ENCODE data around the gene C19orf81.
A peak's percentile ranks its signal among the peaks of the same experiment; 100 is the strongest.

The C19orf81 gene

DNA sequence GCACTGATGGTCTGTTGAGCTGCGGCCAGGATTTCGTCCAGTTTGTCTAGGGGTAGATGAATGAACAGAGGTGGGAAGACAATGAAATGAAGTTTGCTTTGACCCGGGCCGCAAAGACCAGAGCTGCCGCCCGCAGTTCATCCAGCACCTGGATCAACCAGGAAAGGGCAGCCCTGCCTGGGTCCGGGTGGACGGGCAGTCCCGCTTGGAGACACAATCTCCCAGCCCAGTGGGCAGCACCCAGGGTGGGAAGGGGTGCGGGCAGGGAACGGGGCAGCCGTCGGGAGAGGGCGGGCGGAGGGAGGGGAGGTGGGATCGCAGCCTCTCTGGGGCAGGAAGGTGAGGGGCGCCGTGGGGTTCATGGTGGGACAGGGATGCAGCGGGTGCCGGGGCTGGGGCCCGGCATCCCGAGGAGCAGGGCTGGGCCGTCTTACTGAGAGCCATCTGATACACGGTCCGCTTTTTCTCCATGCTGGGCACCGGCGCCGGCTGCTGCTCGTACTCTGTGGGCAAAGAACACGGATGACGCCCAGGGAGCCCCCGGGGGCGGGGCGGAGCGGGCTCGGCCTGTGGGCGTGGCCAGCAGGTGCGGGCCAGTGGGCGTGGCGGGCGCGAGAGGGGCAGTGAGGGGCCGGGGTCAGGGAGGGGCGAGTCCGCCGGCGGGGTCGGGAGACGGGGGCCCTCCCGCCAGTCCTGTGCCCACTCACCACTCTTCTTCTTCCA lies 37.2 kb downstream of the C19orf81 start:
- DNase-seq (ENCODE audit: low spot score), result no peak

DNA sequence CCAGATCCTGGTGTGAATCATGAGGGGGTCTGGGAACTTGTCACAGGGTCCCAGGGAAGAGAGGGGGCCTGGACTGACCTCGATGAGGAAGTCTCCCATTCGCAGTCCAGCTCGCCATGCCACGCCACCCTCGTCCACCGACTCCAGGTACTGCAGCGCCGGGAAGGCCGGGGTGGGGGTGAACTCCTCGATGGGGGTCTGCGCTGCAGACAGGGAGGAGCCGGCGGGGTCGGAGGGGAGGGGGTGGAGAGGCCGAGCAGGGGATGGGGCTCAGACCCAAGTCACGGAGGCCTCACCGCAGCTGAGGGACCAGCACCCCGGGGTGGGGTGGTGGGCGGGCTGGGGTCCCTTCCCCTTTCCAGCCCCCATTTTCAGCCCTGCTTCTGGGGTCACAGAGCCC lies 39.5 kb downstream of the C19orf81 start:
- DNase-seq (ENCODE audit: low spot score), result no peak

DNA sequence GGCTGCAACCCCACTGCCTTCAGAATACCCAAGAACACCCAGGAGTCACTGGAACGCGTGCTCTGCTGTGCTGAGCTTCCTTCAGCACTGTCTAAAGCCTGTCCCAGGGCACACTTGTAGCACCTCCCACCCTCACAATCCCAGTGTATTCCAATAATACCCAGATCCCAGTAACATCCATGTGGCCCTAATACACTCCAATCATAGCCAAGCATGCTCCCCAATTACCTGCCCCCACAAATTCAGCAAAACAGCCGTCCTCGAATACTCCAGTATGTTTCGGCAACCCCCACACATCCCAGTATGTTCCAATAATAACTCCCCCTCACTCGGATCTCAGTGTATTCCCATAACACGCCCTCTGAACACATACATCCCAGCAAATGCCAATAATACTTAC lies 41.2 kb downstream of the C19orf81 start:
- no peak for DNase-seq (ENCODE audit: low spot score)

DNA sequence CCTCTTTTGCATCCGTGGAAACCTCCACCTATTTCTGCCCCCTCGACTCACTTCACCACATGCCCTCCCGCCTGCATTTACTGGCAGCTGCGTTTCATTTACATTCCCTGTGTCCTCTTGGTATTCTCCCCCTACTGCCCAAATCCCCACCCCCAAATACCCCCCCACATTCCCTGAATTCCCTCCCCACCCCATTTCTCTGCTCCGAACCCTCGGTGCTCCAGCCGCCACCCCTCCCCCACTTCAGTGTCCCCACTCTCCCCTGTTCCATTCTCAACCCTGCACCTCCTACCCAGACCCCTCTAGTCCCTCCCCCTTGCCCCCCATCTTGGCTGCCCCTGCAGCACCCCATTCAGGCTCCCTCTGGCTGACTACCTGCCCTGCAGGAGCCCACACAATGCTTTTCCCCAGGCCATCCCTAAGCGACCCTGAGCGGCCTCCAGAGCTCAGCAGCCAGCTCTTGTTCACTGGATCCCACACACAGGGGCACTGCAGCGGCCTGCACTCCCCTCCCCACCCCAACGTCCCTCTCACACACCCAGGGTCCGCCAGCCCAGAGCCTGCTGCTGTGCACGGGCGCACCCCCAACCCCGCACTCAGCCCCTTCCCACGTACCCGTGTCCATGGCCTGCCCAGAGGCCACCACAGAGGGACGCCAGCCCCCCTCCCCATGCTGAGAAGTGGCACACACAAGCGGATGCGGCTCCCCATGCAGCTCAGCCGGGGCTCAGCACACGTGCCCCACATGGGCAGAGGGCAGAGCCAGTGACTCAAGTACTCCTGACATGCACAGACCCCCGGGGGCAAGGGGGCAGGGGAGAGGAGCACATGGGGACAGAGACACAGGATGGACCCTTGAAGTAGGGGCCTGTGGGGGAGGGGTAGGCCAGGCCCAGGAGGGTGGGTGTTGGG lies 44.1 kb downstream of the C19orf81 start:
- DNase-seq (ENCODE audit: low spot score), result no peak

DNA sequence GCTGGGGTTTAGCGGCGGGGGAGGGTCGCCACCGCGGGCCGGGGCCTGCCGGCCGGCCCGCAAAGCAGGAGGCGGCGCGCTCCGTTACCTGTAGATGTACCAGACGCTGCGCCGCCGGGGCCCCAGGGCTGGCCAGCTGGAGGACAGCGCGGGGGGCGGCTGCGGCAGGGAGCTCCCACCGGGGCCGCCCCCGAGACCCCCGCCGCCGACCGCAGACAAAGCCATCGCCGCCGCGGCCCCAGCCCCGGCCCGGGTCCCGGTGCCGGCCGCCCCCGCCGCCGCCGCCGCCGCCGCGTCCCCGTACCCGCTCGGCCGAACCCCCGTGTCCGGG lies 45.5 kb downstream of the C19orf81 start:
- no peak for DNase-seq (ENCODE audit: low spot score)

DNA sequence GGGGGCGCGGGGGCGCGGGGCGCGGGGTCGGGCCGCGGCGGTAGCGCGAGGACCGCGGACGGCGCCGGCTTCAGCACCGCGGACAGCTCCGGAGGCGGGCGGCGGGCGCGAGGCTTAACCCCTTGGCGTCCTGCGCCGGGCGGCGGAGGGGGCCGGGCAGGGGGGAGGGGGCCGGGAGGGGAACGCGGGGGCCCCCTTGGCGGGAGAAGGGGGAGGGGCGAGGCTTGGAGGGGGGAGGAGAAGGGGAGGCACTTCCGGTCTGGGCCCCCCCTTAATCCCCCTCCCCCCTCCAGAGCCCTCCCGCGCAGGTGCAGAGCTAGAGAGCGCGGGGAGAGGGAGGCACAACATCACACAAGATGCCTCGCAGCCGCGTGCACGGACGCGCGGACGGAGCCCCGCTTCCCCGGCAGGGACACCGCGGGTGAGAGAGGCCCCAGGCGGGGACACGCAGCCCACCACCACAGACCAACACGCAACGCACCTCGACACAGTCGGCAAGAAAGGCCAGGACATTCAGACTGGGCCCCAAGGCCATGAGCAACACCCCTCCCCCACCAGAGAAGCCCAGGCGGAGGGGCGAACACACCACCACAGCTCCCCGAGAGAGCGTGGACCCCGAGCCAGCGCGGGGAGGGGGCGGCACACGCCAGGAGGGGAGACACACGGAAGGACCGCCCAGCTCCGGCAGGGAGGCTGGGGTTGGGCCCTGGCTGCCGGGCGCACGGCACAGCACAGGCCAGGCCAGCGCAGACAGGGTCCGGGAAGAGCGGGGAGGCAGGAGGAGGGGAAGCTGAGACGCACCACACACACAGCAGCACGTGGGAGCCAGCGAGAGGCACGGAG lies 46.2 kb downstream of the C19orf81 start:
- no peak for DNase-seq (ENCODE audit: low spot score)

DNA sequence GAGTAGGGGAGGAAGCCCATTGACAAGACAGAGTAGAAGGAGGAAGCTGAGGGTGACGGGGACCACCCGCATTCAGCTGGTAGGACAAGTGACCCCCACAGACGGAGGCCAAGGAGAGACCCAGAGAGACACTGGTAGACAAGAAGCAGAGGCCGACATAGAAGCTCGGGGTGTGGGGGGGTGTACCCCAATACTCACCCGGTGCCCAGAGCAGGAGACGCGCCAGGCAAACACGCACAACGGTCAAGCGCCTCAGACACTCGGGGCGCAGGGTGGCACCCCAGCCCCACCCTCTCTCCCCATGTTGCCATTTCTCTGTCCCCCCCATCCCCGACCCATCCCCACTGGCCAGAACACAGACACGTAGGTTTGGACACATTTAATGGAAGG lies 46.8 kb downstream of the C19orf81 start:
- no peak for DNase-seq (ENCODE audit: low spot score)

DNA sequence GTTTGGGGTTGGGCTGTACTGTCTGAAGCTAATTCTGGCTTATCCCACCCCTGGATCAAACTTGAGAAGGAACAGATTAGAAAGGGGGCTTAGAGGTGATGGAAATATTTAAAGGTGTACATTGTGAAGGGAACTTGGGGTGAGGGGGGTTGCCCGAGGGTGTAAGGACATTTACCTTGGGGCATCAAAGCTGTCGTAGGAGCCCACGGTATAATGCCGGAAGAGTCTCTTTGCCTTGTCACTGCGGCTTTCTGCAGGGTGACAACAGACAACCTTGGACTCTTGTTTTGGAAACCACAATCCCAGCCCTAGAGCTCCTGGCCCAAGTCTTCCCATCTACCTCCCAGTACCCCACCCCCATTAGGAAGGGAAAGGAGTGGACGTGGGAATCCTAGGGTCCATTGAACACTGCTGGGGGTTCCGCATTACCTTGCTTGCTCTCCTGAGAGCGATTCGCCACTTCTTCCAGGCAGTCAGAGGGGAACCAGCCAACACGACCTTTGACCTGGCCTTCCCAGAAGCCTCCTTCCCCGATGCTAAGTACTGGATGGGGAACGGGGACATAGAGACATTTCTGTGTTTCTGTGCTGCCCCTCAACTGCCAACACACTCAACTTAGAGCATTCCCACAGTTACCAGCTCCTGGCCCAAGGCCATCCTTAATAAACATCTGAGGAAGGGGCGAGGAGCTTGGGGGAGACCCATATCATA lies 48.3 kb downstream of the C19orf81 start:
- no peak for DNase-seq (ENCODE audit: low spot score)

DNA sequence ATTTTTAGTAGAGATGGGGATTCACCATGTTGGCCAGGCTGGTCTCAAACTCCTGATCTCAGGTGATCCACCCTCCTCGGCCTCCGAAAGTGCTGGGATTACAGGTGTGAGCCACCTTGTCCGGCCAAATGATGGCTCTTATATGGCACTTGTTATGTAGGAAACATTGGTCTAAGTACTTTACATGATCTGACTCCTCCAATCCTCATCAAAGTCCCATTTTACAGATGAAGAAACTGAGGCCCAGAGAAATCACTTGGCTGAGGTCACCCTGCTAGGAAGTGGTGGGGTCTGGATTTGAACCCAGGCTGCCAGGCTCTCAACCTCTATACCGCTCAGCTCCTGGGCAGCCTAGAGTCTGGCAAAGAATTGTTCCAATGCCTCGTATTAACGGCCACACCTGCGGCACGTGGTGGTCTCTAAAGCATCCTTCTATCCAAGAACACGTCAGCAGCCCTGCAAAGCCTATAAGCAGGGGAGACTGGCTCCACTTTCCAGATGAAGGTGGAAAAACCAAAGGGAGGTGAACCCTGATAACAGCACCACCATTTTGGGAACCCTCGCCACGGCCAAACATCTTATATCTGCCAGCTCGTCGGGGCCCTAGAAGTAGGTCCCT lies 52.2 kb downstream of the C19orf81 start:
- no peak for DNase-seq (ENCODE audit: low spot score)

DNA sequence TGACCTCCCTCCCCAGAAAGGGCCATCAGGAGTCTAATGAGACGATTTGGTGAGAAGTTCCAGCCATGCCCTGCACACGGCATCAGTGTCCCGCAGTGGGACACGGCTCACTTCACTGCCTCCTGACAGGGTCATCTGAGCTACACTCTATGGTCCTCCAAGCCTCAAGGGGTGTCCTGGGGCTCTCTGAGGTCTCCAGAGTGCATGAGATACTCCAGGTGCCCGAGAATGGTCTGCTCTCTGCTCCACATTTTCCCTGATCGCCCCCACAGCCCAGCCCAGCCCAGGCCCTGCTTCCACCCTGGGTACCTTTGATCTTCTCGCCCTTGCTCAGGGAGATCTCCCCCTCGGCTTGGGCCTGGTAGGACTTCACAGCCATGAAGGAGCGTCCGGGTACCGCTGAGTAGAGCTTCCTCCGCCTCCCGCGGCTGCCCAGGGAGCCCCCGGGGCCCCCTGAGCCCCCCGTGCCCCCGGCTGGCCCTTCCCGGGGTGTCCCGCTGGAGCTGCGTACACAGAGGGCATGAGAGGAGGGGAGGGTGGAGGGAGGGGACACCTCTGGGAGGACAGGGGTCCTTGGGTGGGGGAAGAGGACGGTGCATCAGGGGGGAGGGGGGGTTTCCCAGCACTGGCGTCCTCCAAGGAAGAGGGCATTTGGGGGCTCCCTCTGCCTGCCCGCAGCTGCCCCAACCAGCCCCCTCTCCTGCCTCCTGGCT lies 53.1 kb downstream of the C19orf81 start:
- DNase-seq (ENCODE audit: low spot score), result no peak

DNA sequence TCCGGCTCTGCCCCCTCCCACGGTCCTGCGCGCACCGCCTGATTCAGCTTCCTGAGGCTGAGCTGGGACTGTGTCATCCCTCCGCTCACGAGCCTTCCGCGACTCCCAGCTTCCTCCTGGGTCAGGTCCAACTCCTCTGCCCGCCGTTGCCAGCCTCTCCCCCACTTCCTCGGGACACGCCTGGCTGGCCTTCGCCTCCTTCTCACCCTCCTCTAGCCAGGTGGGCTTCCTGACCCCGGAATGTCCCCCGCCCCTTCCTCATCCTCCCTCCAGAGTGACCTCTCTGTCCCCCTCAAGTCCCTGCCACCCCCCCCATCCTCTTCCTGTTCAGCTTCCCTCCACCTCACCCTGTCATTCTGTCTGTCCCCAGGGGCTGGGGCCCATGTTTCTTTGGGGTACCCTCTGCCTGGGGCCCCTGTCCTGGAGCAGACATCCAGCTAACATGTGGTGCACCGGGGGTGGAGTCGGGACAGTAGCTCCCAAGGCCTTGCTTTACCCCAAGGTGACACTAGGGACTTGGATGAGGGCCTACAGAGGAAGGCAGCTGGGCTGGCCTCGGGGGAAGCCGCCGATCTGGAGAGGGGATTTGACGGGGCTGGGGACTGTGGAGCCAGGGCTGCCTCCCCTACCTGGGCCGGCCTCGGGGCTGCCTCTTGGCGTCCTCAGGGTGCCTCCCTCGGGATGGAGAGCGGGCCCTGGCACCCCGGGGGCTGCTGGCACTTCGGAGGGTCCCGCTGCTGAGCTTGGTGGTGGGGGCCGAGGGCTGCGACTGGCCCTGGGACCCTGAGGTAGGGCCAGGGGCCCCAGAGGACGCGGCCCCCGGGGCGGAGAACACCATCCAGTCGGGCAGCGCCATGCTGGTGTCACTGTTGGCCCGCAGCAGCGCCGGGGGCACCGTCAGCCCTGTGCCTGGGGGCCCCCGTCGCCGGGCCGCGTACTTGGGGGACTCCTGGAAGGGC lies 53.9 kb downstream of the C19orf81 start:
- DNase-seq (ENCODE audit: low spot score), result no peak

DNA sequence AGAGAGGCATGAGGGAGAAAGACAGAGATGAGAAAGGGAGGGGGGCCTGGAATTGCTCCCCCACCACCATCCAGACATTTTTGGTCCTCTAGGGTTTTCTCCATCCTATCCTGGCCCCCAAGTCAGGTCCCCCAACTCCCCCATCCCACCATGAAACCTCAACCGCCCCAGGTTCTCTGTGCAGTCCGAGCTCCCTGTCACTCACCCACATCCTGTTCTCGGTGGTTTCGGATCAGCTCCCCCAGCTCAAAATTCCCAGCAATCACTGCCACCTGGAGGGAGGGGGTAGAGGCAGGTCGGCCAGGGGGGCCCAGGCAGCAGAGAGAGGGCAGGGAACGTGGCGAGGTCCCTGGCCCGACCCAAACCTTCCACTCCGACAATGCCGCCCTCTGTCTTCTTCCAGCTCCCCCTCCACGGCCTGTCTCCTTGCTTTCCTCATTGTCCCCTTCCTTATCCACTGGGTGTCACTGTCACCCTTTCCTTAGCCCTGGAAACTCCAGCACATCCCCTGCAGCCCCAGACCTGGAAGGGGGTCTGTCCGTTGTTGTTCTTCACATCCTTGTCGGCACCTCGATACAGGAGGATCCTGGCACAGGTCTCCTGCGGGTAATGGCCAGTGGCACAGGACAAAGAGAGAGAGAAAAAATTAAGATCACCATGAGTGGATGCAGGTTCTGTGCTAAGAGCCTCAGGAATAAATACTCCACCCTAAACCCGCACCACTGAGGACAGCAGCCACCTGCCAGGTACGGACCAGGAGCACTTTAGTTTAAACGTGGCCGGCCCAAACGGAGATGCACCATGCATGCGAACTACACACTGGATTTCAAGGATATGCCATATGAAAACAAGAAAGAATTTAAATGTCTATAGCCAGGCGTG lies 54.9 kb downstream of the C19orf81 start:
- no peak for DNase-seq (ENCODE audit: low spot score)

DNA sequence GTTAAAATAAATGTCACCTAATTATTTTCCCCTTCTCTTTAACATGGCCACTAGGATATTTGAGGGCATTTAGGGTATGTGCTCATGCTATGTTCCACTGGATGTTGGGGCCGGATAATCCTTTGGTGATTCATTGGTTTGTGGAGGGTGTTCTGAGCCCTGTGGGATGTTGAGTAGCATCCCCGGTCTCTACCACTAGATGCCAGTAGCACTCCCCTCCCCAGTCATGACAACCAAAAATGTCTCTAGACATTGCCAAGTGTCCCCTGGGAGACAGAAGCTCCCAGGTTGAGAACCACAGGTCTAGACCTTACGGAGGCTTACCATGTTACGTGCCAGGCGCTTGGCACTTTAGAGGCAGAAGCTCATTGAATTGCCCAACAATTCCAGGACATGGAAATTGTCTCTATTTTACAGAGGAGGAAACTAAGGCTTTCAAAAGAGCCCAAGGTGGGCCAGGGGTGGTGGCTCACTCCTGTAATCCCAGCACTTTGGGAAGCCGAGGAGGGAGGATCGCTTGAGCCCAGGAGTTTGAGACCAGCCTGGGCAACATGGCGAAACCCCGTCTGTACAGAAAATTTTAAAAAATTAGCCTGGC lies 56.3 kb downstream of the C19orf81 start:
- DNase-seq (ENCODE audit: low spot score), result peak; percentile 11

DNA sequence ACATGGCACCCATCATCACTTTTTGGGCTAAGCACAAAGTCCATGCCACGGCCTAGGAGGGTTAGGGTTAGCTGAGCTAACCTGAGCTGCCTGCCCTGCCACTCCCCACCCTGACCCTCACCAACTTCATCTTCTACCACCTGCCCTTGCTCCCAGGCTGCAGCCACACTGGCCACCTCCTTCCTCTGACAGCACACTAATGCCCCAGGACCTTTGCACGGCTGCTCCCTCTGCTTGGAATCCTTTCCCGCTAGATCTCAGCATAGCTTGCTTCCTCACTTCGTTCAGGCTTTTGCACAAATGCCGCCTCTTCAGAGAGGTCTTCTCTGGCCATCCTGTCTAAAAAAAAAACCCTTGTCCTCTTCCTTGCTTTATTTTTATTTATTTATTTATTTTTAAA lies 57.1 kb downstream of the C19orf81 start:
- DNase-seq (ENCODE audit: low spot score), result no peak

DNA sequence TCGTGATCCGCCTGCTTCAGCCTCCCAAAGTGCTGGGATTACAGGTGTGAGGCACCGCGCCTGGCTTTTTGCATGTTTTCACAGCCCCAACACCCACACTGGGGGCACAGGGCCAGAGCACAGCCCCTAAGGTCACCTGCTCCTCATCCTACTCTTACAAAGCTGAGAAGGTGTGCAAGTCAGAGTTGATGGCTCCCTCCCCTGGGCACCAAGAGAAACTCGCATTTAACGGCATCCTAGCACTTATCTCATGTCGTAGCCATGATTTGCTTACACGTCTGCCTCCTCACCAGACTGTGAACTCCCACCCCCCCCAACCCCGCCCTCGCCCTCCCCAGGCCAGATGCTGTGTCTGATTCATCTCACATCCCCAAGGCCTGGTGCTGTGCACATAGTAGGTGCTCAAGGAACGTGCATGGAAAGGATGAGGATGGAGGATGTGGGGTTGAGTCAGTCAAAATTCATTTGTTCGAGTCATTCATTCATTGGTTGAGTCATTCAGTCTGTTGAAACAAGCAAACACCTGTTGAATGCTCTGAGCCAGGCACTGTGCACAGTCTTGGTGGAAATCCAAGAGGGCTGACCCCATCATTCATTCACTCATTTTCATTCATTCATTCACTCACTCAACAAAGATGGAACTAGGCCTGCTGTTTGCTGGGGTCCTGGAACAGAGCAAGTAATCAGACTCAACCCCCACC lies 59.1 kb downstream of the C19orf81 start:
- no peak for DNase-seq (ENCODE audit: low spot score)
